ENCODE measurements around the gene GPBP1L1. TPM values are rescaled to one million over a fixed set of nuclear protein-coding genes. Genes with fewer than 3 reads are reported as not detected.
"Not testable (repeated sequence)": the region's sequence is repeated elsewhere in the genome, so short reads cannot be mapped to it uniquely, and the experiment has no call there.

GPBP1L1 gene
- total and polyA plus RNA-seq, 4 experiments from 2014 or later = 88.8 to 187 (median 161) TPM

- Mint-ChIP-seq H3K27ac (peak overlapping the region in 3 of 7 donors; percentile 6 to 65 (median 44)), H3K27me3 (no peaks in the 10 kb centered on the region), H3K36me3 (peaks cover 50 to 81% of the 10 kb centered on the region in 2 donors), H3K9me3 (no peaks in the 10 kb centered on the region), H3K4me1 (peaks cover 6 to 17% (median 11%) of the 10 kb centered on the region in 4 donors), H3K4me3 (no peak overlapping the region)
- ChIA-PET CTCF (ENCODE audit: partially characterized antibody) (no interaction called here), POLR2A (ENCODE audit: partially characterized antibody) (interaction anchor here (1.0 kb wide), 1 partner anchor 18 kb away, joined by 3 read pairs; no protein-coding TSS in a partner anchor)
- no peak for DNase-seq
- no peak overlapping the region for H3K27ac ChIP-seq (ENCODE audit: low read depth, low read length)
- no peaks in the 10 kb centered on the region for H3K9me3 ChIP-seq (ENCODE audit: control insufficient read depth in 1 of 2, low read length in 2 of 2)
- peaks cover 8% of the 10 kb centered on the region for H3K4me1 ChIP-seq (ENCODE audit: insufficient read depth, low read length)
- intact Hi-C loops (cut with micrococcal nuclease) = no loop called here
- H3K4me3 ChIP-seq (ENCODE audit: low read length in 2 of 2) = no peak overlapping the region
- H3K27me3 ChIP-seq (ENCODE audit: insufficient read depth, low read length) = no peaks in the 10 kb centered on the region
- peaks cover 71% of the 10 kb centered on the region for H3K36me3 ChIP-seq (ENCODE audit: insufficient read depth, low read length)
Measured at GRCh38 chr1:45612941-45613579, 73.3 kb downstream of the GPBP1L1 start.

GRCh38 chr1:45610589-45611226, 75.6 kb downstream of the GPBP1L1 start:
- ChIA-PET CTCF (ENCODE audit: partially characterized antibody) (no interaction called here), POLR2A (ENCODE audit: partially characterized antibody) (interaction anchor here (0.6 kb wide), 1 partner anchor 60 kb away, joined by 3 read pairs; no protein-coding TSS in a partner anchor)
- H3K27me3 ChIP-seq (ENCODE audit: insufficient read depth, low read length) = no peaks in the 10 kb centered on the region
- H3K4me1 ChIP-seq (ENCODE audit: insufficient read depth, low read length) = peaks cover 9% of the 10 kb centered on the region
- Mint-ChIP-seq H3K27ac (peak overlapping the region in 5 of 7 donors; percentile 13 to 80 (median 48)), H3K4me1 (peaks cover 17 to 38% (median 26%) of the 10 kb centered on the region in 4 donors), H3K9me3 (no peaks in the 10 kb centered on the region), H3K4me3 (no peak overlapping the region), H3K36me3 (peaks cover 49 to 81% of the 10 kb centered on the region in 2 donors), H3K27me3 (no peaks in the 10 kb centered on the region)
- H3K4me3 ChIP-seq (ENCODE audit: low read length in 2 of 2) = no peak overlapping the region
- intact Hi-C loops (cut with micrococcal nuclease) = no loop called here
- H3K27ac ChIP-seq (ENCODE audit: low read depth, low read length) = no peak overlapping the region
- H3K9me3 ChIP-seq (ENCODE audit: control insufficient read depth in 1 of 2, low read length in 2 of 2) = no peaks in the 10 kb centered on the region
- peaks cover 69% of the 10 kb centered on the region for H3K36me3 ChIP-seq (ENCODE audit: insufficient read depth, low read length)
- no peak for DNase-seq

DNA sequence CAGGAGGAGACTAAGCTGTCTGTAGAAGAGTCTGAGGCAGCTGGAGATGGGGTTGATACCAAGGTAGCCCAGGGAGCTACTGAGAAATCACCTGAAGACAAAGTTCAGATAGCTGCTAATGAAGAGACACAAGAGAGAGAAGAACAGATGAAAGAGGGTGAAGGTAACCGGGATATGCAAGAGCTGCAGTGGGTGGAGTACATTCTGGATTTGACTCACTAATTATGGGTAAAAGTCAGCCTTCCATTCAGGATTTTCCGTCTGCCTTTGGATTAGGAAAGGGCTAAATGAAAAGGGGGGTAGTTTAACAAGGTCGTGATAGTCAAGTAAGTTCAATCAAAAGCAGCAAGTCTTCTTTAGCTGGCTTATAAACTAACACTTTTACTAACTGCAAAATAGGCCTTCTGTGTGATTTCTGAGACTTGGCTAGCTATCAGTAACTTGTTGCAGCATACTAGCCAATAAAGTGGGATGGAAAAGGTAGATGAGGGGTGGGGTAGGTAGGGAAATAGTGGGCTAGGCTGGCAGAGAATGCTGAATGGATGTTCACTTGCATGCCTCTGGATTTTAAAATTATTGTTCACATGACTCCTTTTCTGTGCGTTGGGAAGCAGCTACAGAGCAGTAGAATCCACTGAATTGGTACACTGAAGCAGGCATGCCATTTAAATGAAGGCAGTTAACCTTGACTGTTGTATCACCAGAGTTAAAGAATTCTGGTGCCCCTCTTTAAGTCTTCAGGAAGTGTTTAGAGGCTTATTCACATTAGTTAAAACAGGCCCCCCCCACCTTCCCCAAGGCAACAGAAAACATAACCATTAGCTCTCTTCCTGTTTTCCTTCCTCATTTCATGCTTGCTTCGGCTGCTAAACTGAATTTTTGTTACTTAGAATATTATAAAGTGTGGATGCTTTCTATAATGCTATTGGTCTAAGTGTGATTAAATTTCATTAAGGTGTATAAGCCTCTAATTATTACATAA, 77.9 kb downstream of the GPBP1L1 start:
- peaks cover 9% of the 10 kb centered on the region for H3K4me1 ChIP-seq (ENCODE audit: insufficient read depth, low read length)
- no peaks in the 10 kb centered on the region for H3K9me3 ChIP-seq (ENCODE audit: control insufficient read depth in 1 of 2, low read length in 2 of 2)
- H3K36me3 ChIP-seq (ENCODE audit: insufficient read depth, low read length) = peaks cover 48% of the 10 kb centered on the region
- Mint-ChIP-seq H3K4me3 (peak overlapping the region in 1 of 8 donors; percentile 4), H3K4me1 (peaks cover 17 to 44% (median 30%) of the 10 kb centered on the region in 4 donors), H3K9me3 (no peaks in the 10 kb centered on the region), H3K27ac (peak overlapping the region; percentile 41 to 90 (median 62)), H3K36me3 (peaks cover 42 to 73% of the 10 kb centered on the region in 2 donors), H3K27me3 (no peaks in the 10 kb centered on the region)
- ChIA-PET CTCF (ENCODE audit: partially characterized antibody) (no interaction called here), POLR2A (ENCODE audit: partially characterized antibody) (interaction anchor here (0.6 to 1.2 kb wide), 2 partner anchors 22 to 949 kb away, joined by 3 read pairs; no protein-coding TSS in a partner anchor)
- no peak overlapping the region for H3K27ac ChIP-seq (ENCODE audit: low read depth, low read length)
- no peaks in the 10 kb centered on the region for H3K27me3 ChIP-seq (ENCODE audit: insufficient read depth, low read length)
- no peak for DNase-seq
- no peak overlapping the region for H3K4me3 ChIP-seq (ENCODE audit: low read length in 2 of 2)
- intact Hi-C loops (cut with micrococcal nuclease) = no loop called here

GRCh38 chr1:45607404-45608074, 78.8 kb downstream of the GPBP1L1 start:
- CTCF ChIA-PET (ENCODE audit: partially characterized antibody) = no interaction called here
- intact Hi-C loops (cut with micrococcal nuclease) = no loop called here

DNA sequence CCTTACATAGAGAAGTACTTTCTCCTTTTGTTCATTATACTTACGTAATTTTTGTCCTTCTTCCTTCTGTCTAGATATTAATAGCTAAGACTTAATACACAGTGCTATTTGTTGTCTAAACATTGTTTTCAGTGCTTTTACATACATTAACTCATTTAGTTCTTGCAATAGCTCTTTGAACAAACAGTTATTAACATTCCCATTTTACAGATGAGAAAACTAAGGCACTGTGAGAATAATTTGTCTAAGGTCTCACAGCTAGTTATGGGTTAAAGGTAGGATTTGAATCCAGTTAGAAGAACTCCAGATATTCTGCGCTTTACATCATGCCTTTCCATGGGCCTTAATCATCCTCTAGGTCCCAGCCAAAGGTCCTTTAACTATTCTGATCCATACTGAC, 82.1 kb downstream of the GPBP1L1 start:
- Histone ChIP-seq H3K9me3 (ENCODE audit: control insufficient read depth in 1 of 2, low read length in 2 of 2) (no peaks in the 10 kb centered on the region), H3K27ac (ENCODE audit: low read depth, low read length) (no peak overlapping the region), H3K36me3 (ENCODE audit: insufficient read depth, low read length) (peaks cover 34% of the 10 kb centered on the region), H3K4me1 (ENCODE audit: insufficient read depth, low read length) (peaks cover 16% of the 10 kb centered on the region), H3K4me3 (ENCODE audit: low read length in 2 of 2) (no peak overlapping the region), H3K27me3 (ENCODE audit: insufficient read depth, low read length) (no peaks in the 10 kb centered on the region)
- Mint-ChIP-seq H3K9me3 (no peaks in the 10 kb centered on the region), H3K4me3 (no peak overlapping the region), H3K27me3 (no peaks in the 10 kb centered on the region), H3K4me1 (peaks cover 34 to 61% (median 45%) of the 10 kb centered on the region in 4 donors), H3K36me3 (peaks cover 38 to 73% of the 10 kb centered on the region in 2 donors), H3K27ac (peak overlapping the region in 1 of 7 donors; percentile 27)
- intact Hi-C loops (cut with micrococcal nuclease) = no loop called here
- ChIA-PET CTCF (ENCODE audit: partially characterized antibody) (interaction anchor here (0.5 kb wide), 1 partner anchor 11 kb away, joined by 3 read pairs; no protein-coding TSS in a partner anchor), POLR2A (ENCODE audit: partially characterized antibody) (no interaction called here)
- DNase-seq = no peak

More at GRCh38 chr1:45607404-45608074, 78.8 kb downstream of the GPBP1L1 start:
- H3K9me3 ChIP-seq (ENCODE audit: control insufficient read depth in 1 of 2, low read length in 2 of 2) = no peaks in the 10 kb centered on the region
- H3K4me1 ChIP-seq (ENCODE audit: insufficient read depth, low read length) = peaks cover 9% of the 10 kb centered on the region
- peak overlapping the region; percentile 20 to 93 (median 70) for H3K27ac Mint-ChIP-seq
- peaks cover 17 to 44% (median 30%) of the 10 kb centered on the region in 4 donors for H3K4me1 Mint-ChIP-seq
- peak overlapping the region in 3 of 8 donors; percentile 21 to 30 (median 22) for H3K4me3 Mint-ChIP-seq
- DNase-seq = no peak
- no peaks in the 10 kb centered on the region for H3K27me3 Mint-ChIP-seq
- H3K36me3 ChIP-seq (ENCODE audit: insufficient read depth, low read length) = peaks cover 46% of the 10 kb centered on the region
- H3K4me3 ChIP-seq (ENCODE audit: low read length in 2 of 2) = no peak overlapping the region
- no peak overlapping the region for H3K27ac ChIP-seq (ENCODE audit: low read depth, low read length)
- POLR2A ChIA-PET (ENCODE audit: partially characterized antibody) = interaction anchor here (0.6 to 1.2 kb wide), 3 partner anchors 21 to 948 kb away, joined by 3 to 4 read pairs (median 3); partner anchors contain the start of gene TMEM69
- no peaks in the 10 kb centered on the region for H3K9me3 Mint-ChIP-seq
- peaks cover 42 to 71% of the 10 kb centered on the region in 2 donors for H3K36me3 Mint-ChIP-seq
- H3K27me3 ChIP-seq (ENCODE audit: insufficient read depth, low read length) = no peaks in the 10 kb centered on the region

- peaks cover 11% of the 10 kb centered on the region for H3K4me1 ChIP-seq (ENCODE audit: insufficient read depth, low read length)
- Mint-ChIP-seq H3K27ac (peak overlapping the region in 1 of 7 donors; percentile 8), H3K36me3 (peaks cover 26 to 50% of the 10 kb centered on the region in 2 donors), H3K4me1 (peaks cover 31 to 46% (median 40%) of the 10 kb centered on the region in 4 donors)
- DNase-seq; POLR2A ChIA-PET (ENCODE audit: partially characterized antibody); H3K27me3 Mint-ChIP-seq; intact Hi-C loops (cut with micrococcal nuclease); H3K9me3 Mint-ChIP-seq; H3K9me3 ChIP-seq (ENCODE audit: control insufficient read depth in 1 of 2, low read length in 2 of 2); H3K4me3 ChIP-seq (ENCODE audit: low read length in 2 of 2); H3K27me3 ChIP-seq (ENCODE audit: insufficient read depth, low read length); CTCF ChIA-PET (ENCODE audit: partially characterized antibody); H3K27ac ChIP-seq (ENCODE audit: low read depth, low read length); H3K4me3 Mint-ChIP-seq: not testable (repeated sequence)
- peaks cover 12% of the 10 kb centered on the region for H3K36me3 ChIP-seq (ENCODE audit: insufficient read depth, low read length)
Measured at GRCh38 chr1:45596765-45597164, 89.6 kb downstream of the GPBP1L1 start.
